ENCODE measurements around the gene SF3B5. TPM values are rescaled to one million over a fixed set of nuclear protein-coding genes. Genes with fewer than 3 reads are reported as not detected.

The SF3B5 gene
- total RNA-seq, 1 donor from 2014 or later = 112 TPM

GRCh38 chr6:144131248-144131709 lies 35.9 kb upstream of the SF3B5 start:
- Mint-ChIP-seq H3K27ac (no peak overlapping the region), H3K4me1 (no peaks in the 10 kb centered on the region), H3K9me3 (no peaks in the 10 kb centered on the region), H3K4me3 (no peak overlapping the region), H3K27me3 (ENCODE audit: low read depth) (peaks cover under 1% of the 10 kb centered on the region), H3K36me3 (no peaks in the 10 kb centered on the region)
- DNase-seq (ENCODE audit: low spot score in 2 of 2, unreplicated experiment in 2 of 2) = no peak
- TF ChIP-seq CTCF (IDR thresholded peaks at IDR 0.05; ENCODE audit: unreplicated experiment) = no peak

- TF ChIP-seq CTCF (IDR thresholded peaks at IDR 0.05; ENCODE audit: unreplicated experiment) = no peak
- no peaks in the 10 kb centered on the region for H3K36me3 Mint-ChIP-seq
- no peaks in the 10 kb centered on the region for H3K9me3 Mint-ChIP-seq
- no peaks in the 10 kb centered on the region for H3K27me3 Mint-ChIP-seq (ENCODE audit: low read depth)
- no peak for DNase-seq (ENCODE audit: low spot score in 2 of 2, unreplicated experiment in 2 of 2)
- H3K4me1 Mint-ChIP-seq = no peaks in the 10 kb centered on the region
- no peak overlapping the region for H3K4me3 Mint-ChIP-seq
- H3K27ac Mint-ChIP-seq = no peak overlapping the region
Observed at GRCh38 chr6:144129469-144129868, 34.1 kb upstream of the SF3B5 start.

GRCh38 chr6:144127097-144127496 lies 31.7 kb upstream of the SF3B5 start:
- peaks cover 9% of the 10 kb centered on the region for H3K9me3 Mint-ChIP-seq
- no peak for TF ChIP-seq CTCF (IDR thresholded peaks at IDR 0.05; ENCODE audit: unreplicated experiment)
- H3K36me3 Mint-ChIP-seq = no peaks in the 10 kb centered on the region
- H3K27ac Mint-ChIP-seq = no peak overlapping the region
- H3K27me3 Mint-ChIP-seq (ENCODE audit: low read depth) = no peaks in the 10 kb centered on the region
- DNase-seq (ENCODE audit: low spot score in 2 of 2, unreplicated experiment in 2 of 2) = no peak
- H3K4me3 Mint-ChIP-seq = no peak overlapping the region
- H3K4me1 Mint-ChIP-seq = no peaks in the 10 kb centered on the region

- H3K9me3 Mint-ChIP-seq = peaks cover 13% of the 10 kb centered on the region
- DNase-seq (ENCODE audit: low spot score in 2 of 2, unreplicated experiment in 2 of 2) = no peak
- no peaks in the 10 kb centered on the region for H3K27me3 Mint-ChIP-seq (ENCODE audit: low read depth)
- no peaks in the 10 kb centered on the region for H3K4me1 Mint-ChIP-seq
- H3K27ac Mint-ChIP-seq = no peak overlapping the region
- no peaks in the 10 kb centered on the region for H3K36me3 Mint-ChIP-seq
- no peak for TF ChIP-seq CTCF (IDR thresholded peaks at IDR 0.05; ENCODE audit: unreplicated experiment)
- no peak overlapping the region for H3K4me3 Mint-ChIP-seq
Observed at GRCh38 chr6:144123836-144124235, 28.5 kb upstream of the SF3B5 start.

- H3K4me3 Mint-ChIP-seq = no peak overlapping the region
- no peak for DNase-seq (ENCODE audit: low spot score in 2 of 2, unreplicated experiment in 2 of 2)
- no peak for TF ChIP-seq CTCF (IDR thresholded peaks at IDR 0.05; ENCODE audit: unreplicated experiment)
- H3K27me3 Mint-ChIP-seq (ENCODE audit: low read depth) = no peaks in the 10 kb centered on the region
- H3K36me3 Mint-ChIP-seq = no peaks in the 10 kb centered on the region
- no peaks in the 10 kb centered on the region for H3K4me1 Mint-ChIP-seq
- no peak overlapping the region for H3K27ac Mint-ChIP-seq
- peaks cover 13% of the 10 kb centered on the region for H3K9me3 Mint-ChIP-seq
Observed at GRCh38 chr6:144123421-144123820, 28.0 kb upstream of the SF3B5 start.

GRCh38 chr6:144122861-144123260 lies 27.5 kb upstream of the SF3B5 start:
- Mint-ChIP-seq H3K27ac (no peak overlapping the region), H3K36me3 (no peaks in the 10 kb centered on the region), H3K9me3 (peaks cover 13% of the 10 kb centered on the region), H3K4me1 (no peaks in the 10 kb centered on the region), H3K4me3 (no peak overlapping the region), H3K27me3 (ENCODE audit: low read depth) (no peaks in the 10 kb centered on the region)
- TF ChIP-seq CTCF (IDR thresholded peaks at IDR 0.05; ENCODE audit: unreplicated experiment) = no peak
- DNase-seq (ENCODE audit: low spot score in 2 of 2, unreplicated experiment in 2 of 2) = no peak
